HUES64 (cell line): Measurements from ENCODE around the gene ANGPTL8.
A peak's percentile ranks its signal among the peaks of the same experiment; 100 is the strongest.

ENCODE experiments used
- H3K27ac ChIP-seq: 2 replicates; pipeline ENCODE4 v1.7.0; 2013; ENCODE audit warnings: low read depth, low read length, inconsistent platforms
- H3K27me3 ChIP-seq: 2 replicates; pipeline ENCODE4 v1.6.1; 2013; ENCODE audit warnings: mild to moderate bottlenecking, low read length; ENCODE audit not compliant: insufficient read depth
- H3K36me3 ChIP-seq: 2 replicates; pipeline ENCODE4 v1.6.1; 2013; ENCODE audit warnings: mild to moderate bottlenecking, low read length; ENCODE audit not compliant: insufficient read depth
- H3K4me1 ChIP-seq: 2 replicates; pipeline ENCODE4 v1.6.1; 2013; ENCODE audit warnings: mild to moderate bottlenecking, low read length, moderate library complexity; ENCODE audit not compliant: insufficient read depth
- H3K4me3 ChIP-seq: 2 replicates; pipeline ENCODE4 v1.5.1; 2013; ENCODE audit warnings: mild to moderate bottlenecking, low read length, moderate library complexity
- H3K9ac ChIP-seq: 2 replicates; pipeline ENCODE4 v1.6.1; 2013; ENCODE audit warnings: mild to moderate bottlenecking, low read depth, low read length
- H3K9me3 ChIP-seq: 2 replicates; pipeline ENCODE4 v1.6.1; 2013; ENCODE audit warnings: low read depth, low read length; ENCODE audit not compliant: insufficient read depth
- WGBS: fragments of 150-250, 120-280 bp; methylation state at CpG from one replicate; pipeline ENCODE4 v1.1.7; 2013; ENCODE audit warnings: missing lambda C conversion rate; 5-methylcytosine and 5-hydroxymethylcytosine counted together

Gene ANGPTL8

GRCh38 chr19:11251217-11251616, 11.8 kb downstream of the ANGPTL8 start:
- no peak overlapping the region for H3K9ac ChIP-seq
- H3K4me1 ChIP-seq = no peaks in the 10 kb centered on the region
- H3K36me3 ChIP-seq = peaks cover 43% of the 10 kb centered on the region
- no peak overlapping the region for H3K4me3 ChIP-seq
- H3K27ac ChIP-seq = no peak overlapping the region
- no peaks in the 10 kb centered on the region for H3K27me3 ChIP-seq
- 93% methylated on average over 4 of the region's 4 CpGs for WGBS
- no peaks in the 10 kb centered on the region for H3K9me3 ChIP-seq

- no peaks in the 10 kb centered on the region for H3K4me1 ChIP-seq
- H3K9me3 ChIP-seq = no peaks in the 10 kb centered on the region
- no peak overlapping the region for H3K9ac ChIP-seq
- H3K36me3 ChIP-seq = peaks cover 39% of the 10 kb centered on the region
- H3K27me3 ChIP-seq = no peaks in the 10 kb centered on the region
- no peak overlapping the region for H3K27ac ChIP-seq
- WGBS = 94% methylated on average over 10 of the region's 11 CpGs
- no peak overlapping the region for H3K4me3 ChIP-seq
These were observed 12.4 kb downstream of the ANGPTL8 start for GRCh38 chr19:11251650-11252314.

- Histone ChIP-seq H3K9ac (no peak overlapping the region), H3K4me3 (no peak overlapping the region), H3K27ac (no peak overlapping the region), H3K36me3 (peaks cover 32% of the 10 kb centered on the region), H3K4me1 (no peaks in the 10 kb centered on the region), H3K9me3 (no peaks in the 10 kb centered on the region), H3K27me3 (no peaks in the 10 kb centered on the region)
- 89% methylated on average over 18 of the region's 19 CpGs for WGBS
These were observed 13.4 kb downstream of the ANGPTL8 start for GRCh38 chr19:11252665-11253355.

GRCh38 chr19:11254666-11255065, 15.2 kb downstream of the ANGPTL8 start:
- 86% methylated on average over 5 of the region's 5 CpGs for WGBS
- no peak overlapping the region for H3K9ac ChIP-seq
- H3K4me3 ChIP-seq = no peak overlapping the region
- no peaks in the 10 kb centered on the region for H3K9me3 ChIP-seq
- peaks cover 22% of the 10 kb centered on the region for H3K36me3 ChIP-seq
- H3K27ac ChIP-seq = no peak overlapping the region
- no peaks in the 10 kb centered on the region for H3K27me3 ChIP-seq
- no peaks in the 10 kb centered on the region for H3K4me1 ChIP-seq

GRCh38 chr19:11256189-11256588, 16.8 kb downstream of the ANGPTL8 start:
- Histone ChIP-seq H3K9ac (no peak overlapping the region), H3K4me3 (no peak overlapping the region), H3K27ac (no peak overlapping the region), H3K36me3 (peaks cover 14% of the 10 kb centered on the region), H3K9me3 (no peaks in the 10 kb centered on the region), H3K4me1 (no peaks in the 10 kb centered on the region), H3K27me3 (no peaks in the 10 kb centered on the region)
- 58% methylated on average over 7 of the region's 7 CpGs for WGBS

- Histone ChIP-seq H3K27me3 (no peaks in the 10 kb centered on the region), H3K4me1 (no peaks in the 10 kb centered on the region), H3K36me3 (no peaks in the 10 kb centered on the region), H3K4me3 (no peak overlapping the region), H3K27ac (no peak overlapping the region), H3K9ac (no peak overlapping the region), H3K9me3 (no peaks in the 10 kb centered on the region)
- 100% methylated on average over 3 of the region's 3 CpGs for WGBS
These were observed 18.5 kb downstream of the ANGPTL8 start for GRCh38 chr19:11257846-11258380.

- 70% methylated on average over 5 of the region's 5 CpGs for WGBS
- H3K36me3 ChIP-seq = no peaks in the 10 kb centered on the region
- no peaks in the 10 kb centered on the region for H3K27me3 ChIP-seq
- no peak overlapping the region for H3K9ac ChIP-seq
- no peaks in the 10 kb centered on the region for H3K9me3 ChIP-seq
- peak overlapping the region; percentile 83; the same call in 1 of the 2 replicates for H3K4me3 ChIP-seq
- H3K4me1 ChIP-seq = no peaks in the 10 kb centered on the region
- H3K27ac ChIP-seq = no peak overlapping the region
These were observed 21.6 kb downstream of the ANGPTL8 start for GRCh38 chr19:11260996-11261395.

GRCh38 chr19:11261431-11261970, 22.1 kb downstream of the ANGPTL8 start:
- WGBS = 5% methylated on average over 16 of the region's 18 CpGs
- no peaks in the 10 kb centered on the region for H3K36me3 ChIP-seq
- H3K4me3 ChIP-seq = peak overlapping the region; percentile 83
- no peaks in the 10 kb centered on the region for H3K9me3 ChIP-seq
- no peaks in the 10 kb centered on the region for H3K4me1 ChIP-seq
- peak overlapping the region; percentile 65 for H3K9ac ChIP-seq
- peak overlapping the region; percentile 30; the same call in 1 of the 2 replicates for H3K27ac ChIP-seq
- no peaks in the 10 kb centered on the region for H3K27me3 ChIP-seq

- no peaks in the 10 kb centered on the region for H3K9me3 ChIP-seq
- no peaks in the 10 kb centered on the region for H3K4me1 ChIP-seq
- peak within 1 kb of the TSS; percentile 65 for H3K9ac ChIP-seq
- H3K27ac ChIP-seq = peak within 1 kb of the TSS; percentile 30; the same call in 1 of the 2 replicates
- no peaks in the 10 kb centered on the region for H3K36me3 ChIP-seq
- H3K27me3 ChIP-seq = no peaks in the 10 kb centered on the region
- WGBS = 2% methylated on average over 91 of the region's 91 CpGs
- H3K4me3 ChIP-seq = peak within 1 kb of the TSS; percentile 83
These were observed 22.8 kb downstream of the ANGPTL8 start, which contains the start of gene DOCK6 for GRCh38 chr19:11261971-11262839. Gene DOCK6 (minus strand): TSS chr19:11262524. CDS start chr19:11262440, 84 bp downstream.

GRCh38 chr19:11263726-11264125, 24.3 kb downstream of the ANGPTL8 start:
- Histone ChIP-seq H3K9me3 (no peaks in the 10 kb centered on the region), H3K27me3 (no peaks in the 10 kb centered on the region), H3K27ac (no peak overlapping the region), H3K36me3 (no peaks in the 10 kb centered on the region), H3K9ac (no peak overlapping the region), H3K4me1 (no peaks in the 10 kb centered on the region), H3K4me3 (no peak overlapping the region)
- WGBS = 89% methylated on average over 5 of the region's 6 CpGs
